Gastrocnemius medialis (tissue), 4 donors: Measurements from ENCODE around the gene UTF1. TPM values are rescaled to one million over a fixed set of nuclear protein-coding genes. Genes with fewer than 3 reads are reported as not detected.

Experiments used
- ATAC-seq, 2 donors: fragments of 150-250 bp; one replicate each; pipeline ENCODE4 v1.9.1; 2016
- DNase-seq, 2 donors: peaks; one replicate each; pipeline ENCODE4 v3.0.0-alpha.2; 2019
- H3K27ac ChIP-seq, 4 donors: fragments of 200-600 bp; sonication (generic); 1 replicate in 1 of 4; 2 replicates in 3 of 4; pipeline ENCODE4 v1.5.1; 2016 to 2018; ENCODE audit warnings: mild to moderate bottlenecking in 2 of 4, moderate library complexity in 1 of 4
- H3K27me3 ChIP-seq, 3 donors: fragments of 200-600 bp; sonication (generic) in 2 of 3; 1 replicate in 1 of 3; 2 replicates in 2 of 3; pipeline versions ENCODE4 v1.5.1 to v1.6.0; 2016 to 2019; ENCODE audit warnings: mild to moderate bottlenecking in 1 of 3, moderate library complexity in 1 of 3
- H3K36me3 ChIP-seq, 2 donors: fragments of 200-600 bp; sonication (generic) in 1 of 2; one replicate each; pipeline ENCODE4 v1.5.1; 2017 to 2018
- H3K4me1 ChIP-seq, 2 donors: fragments of 200-600 bp; sonication (generic) in 1 of 2; one replicate each; pipeline ENCODE4 v1.5.1; 2016 to 2017; ENCODE audit warnings: mild to moderate bottlenecking in 2 of 2
- H3K4me3 ChIP-seq, 4 donors: fragments of 200-600 bp; sonication (generic) in 3 of 4; 1 replicate in 1 of 4; 2 replicates in 3 of 4; pipeline ENCODE4 v1.5.1; 2016 to 2019; ENCODE audit warnings: mild to moderate bottlenecking in 2 of 4
- H3K9me3 ChIP-seq, 3 donors: fragments of 200-600 bp; sonication (generic) in 2 of 3; 1 replicate in 1 of 3; 2 replicates in 2 of 3; pipeline ENCODE4 v1.5.1; 2016 to 2019
- CTCF ChIP-seq, 5 experiments: fragments of 450-650 bp in 3 of 5; fragments of 200-600 bp in 2 of 5; sonication (generic) in 2 of 5; IDR thresholded peaks in 4 of 5; conservative IDR thresholded peaks in 1 of 5; 1 replicate in 4 of 5; 2 replicates in 1 of 5; pipeline ENCODE4 v1.5.1; 2016 to 2019; ENCODE audit warnings: antibody characterized with exemption in 5 of 5, mild to moderate bottlenecking in 3 of 5, moderate library complexity in 3 of 5
- POLR2A ChIP-seq, 2 donors: fragments of 450-650 bp; IDR thresholded peaks; one replicate each; pipeline ENCODE4 v1.6.1; 2017; ENCODE audit warnings: antibody characterized with exemption in 2 of 2, mild to moderate bottlenecking in 2 of 2, moderate library complexity in 2 of 2
- in situ Hi-C, 4 donors: fragments of 200-750 bp; cut with MboI; loops; one replicate each; pipeline versions ENCODE4 v1.15.0 to v1.8.0; 2017; ENCODE audit warnings: low sequenced_read_pairs in 4 of 4
- intact Hi-C: fragments of 100-400 bp; cut with DNase I; formaldehyde crosslinking; loops from one replicate; pipeline ENCODE4 v1.15.1; 2023; ENCODE audit warnings: low total_unique reads
- total RNA-seq, 4 donors: library from RNA; depleted of rRNA; stranded (reverse); fragments of >200 nt; gene quantifications; one replicate each; pipeline versions ENCODE4 v1.1.0 to v1.2.3, GENCODE V29; 2016

The UTF1 gene
- total RNA-seq, 4 donors from 2014 or later: not detected

DNA sequence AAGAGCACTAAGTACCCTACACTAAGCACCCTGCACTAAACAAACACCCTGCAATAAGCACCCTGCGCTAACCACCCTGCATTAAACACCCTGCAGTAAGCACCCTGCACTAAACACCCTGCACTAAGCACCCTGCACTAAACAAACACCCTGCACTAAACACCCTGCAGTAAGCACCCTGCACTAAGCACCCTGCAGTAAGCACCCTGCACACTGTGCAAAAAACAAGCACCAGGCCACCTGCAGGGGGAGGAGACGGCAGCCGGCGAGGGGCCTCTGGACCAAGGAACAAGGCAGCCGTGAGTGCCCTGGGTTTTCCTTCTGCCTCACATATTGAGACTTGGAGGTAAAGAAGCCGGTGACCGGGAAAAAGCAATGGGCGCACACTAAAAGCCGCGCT lies 39.8 kb upstream of the UTF1 start:
- intact Hi-C loops: no loop called here
- in situ Hi-C loops: no loop called here
- no peak for TF ChIP-seq POLR2A (IDR thresholded peaks at IDR 0.05)
- TF ChIP-seq CTCF (IDR thresholded peaks at IDR 0.05 in 4 of 5, conservative IDR thresholded peaks at IDR 0.05 in 1 of 5): no peak
- no peak overlapping the region for H3K4me3 ChIP-seq
- no peaks in the 10 kb centered on the region for H3K36me3 ChIP-seq
- ATAC-seq (no peak), DNase-seq (no peak)
- no peaks in the 10 kb centered on the region for H3K9me3 ChIP-seq
- H3K27me3 ChIP-seq: peaks cover 14 to 22% (median 18%) of the 10 kb centered on the region in 3 donors
- H3K4me1 ChIP-seq: no peaks in the 10 kb centered on the region
- H3K27ac ChIP-seq: no peak overlapping the region

DNA sequence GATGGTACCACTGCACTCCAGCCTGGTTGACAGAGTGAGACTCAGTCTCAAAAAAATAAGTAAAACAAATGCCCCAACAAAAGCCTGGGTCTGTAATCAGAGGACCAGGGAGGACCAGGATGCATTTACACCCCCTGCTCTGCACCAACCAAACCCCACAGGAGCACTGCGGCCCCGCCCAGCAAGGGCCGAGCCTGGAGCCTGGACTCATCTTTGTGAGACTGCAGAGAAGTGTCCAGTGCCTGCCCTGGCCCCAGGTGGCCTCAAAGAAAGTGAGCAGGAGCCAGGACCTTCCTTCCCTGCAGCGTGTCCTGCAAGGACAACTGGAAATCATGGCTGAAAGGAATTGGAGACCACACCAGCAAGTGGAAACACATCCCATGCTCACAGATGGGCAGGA lies 38.4 kb upstream of the UTF1 start:
- no peak for ATAC-seq
- Histone ChIP-seq H3K27ac (no peak overlapping the region), H3K4me1 (no peaks in the 10 kb centered on the region), H3K9me3 (no peaks in the 10 kb centered on the region), H3K36me3 (no peaks in the 10 kb centered on the region), H3K4me3 (no peak overlapping the region), H3K27me3 (peaks cover 10 to 16% (median 14%) of the 10 kb centered on the region in 3 donors)
- in situ Hi-C loops: no loop called here
- TF ChIP-seq POLR2A (IDR thresholded peaks at IDR 0.05) (no peak), CTCF (IDR thresholded peaks at IDR 0.05 in 4 of 5, conservative IDR thresholded peaks at IDR 0.05 in 1 of 5) (no peak)
- no peak for DNase-seq
- intact Hi-C loops: no loop called here

DNA sequence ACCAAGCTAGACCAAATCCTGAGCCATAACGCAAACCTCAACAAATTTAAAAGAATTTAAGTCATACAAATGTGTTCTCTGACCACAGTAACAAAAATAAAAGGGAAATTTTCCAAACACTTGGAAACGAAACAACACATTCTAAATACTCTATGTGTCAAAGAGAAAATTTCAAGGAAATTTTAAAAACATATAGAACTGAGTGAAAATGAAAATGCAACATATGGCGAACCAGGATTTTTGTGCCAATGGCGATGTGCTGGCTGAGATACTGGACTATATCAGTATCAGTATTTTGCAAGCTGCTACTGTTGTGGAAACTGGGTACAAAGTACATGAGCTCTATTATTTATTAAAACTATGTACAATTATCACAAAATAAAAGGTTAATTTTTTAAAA lies 35.9 kb upstream of the UTF1 start:
- intact Hi-C loops: no loop called here
- H3K27me3 ChIP-seq: peaks cover 3 to 6% (median 4%) of the 10 kb centered on the region in 3 donors
- in situ Hi-C loops: no loop called here
- TF ChIP-seq POLR2A (IDR thresholded peaks at IDR 0.05): no peak
- no peak for TF ChIP-seq CTCF (IDR thresholded peaks at IDR 0.05 in 4 of 5, conservative IDR thresholded peaks at IDR 0.05 in 1 of 5)
- no peak overlapping the region for H3K4me3 ChIP-seq
- no peaks in the 10 kb centered on the region for H3K36me3 ChIP-seq
- no peaks in the 10 kb centered on the region for H3K9me3 ChIP-seq
- ATAC-seq: no peak
- H3K27ac ChIP-seq: no peak overlapping the region
- no peaks in the 10 kb centered on the region for H3K4me1 ChIP-seq
- DNase-seq: no peak

GRCh38 chr10:133195096-133195495 lies 34.9 kb upstream of the UTF1 start:
- intact Hi-C loops (no loop called here), in situ Hi-C loops (no loop called here)
- TF ChIP-seq CTCF (IDR thresholded peaks at IDR 0.05 in 4 of 5, conservative IDR thresholded peaks at IDR 0.05 in 1 of 5): no peak
- no peak for TF ChIP-seq POLR2A (IDR thresholded peaks at IDR 0.05)
- Histone ChIP-seq H3K27me3 (peaks cover 0 to 3% (median 3%) of the 10 kb centered on the region in 3 donors), H3K4me1 (no peaks in the 10 kb centered on the region), H3K36me3 (no peaks in the 10 kb centered on the region), H3K4me3 (no peak overlapping the region), H3K9me3 (no peaks in the 10 kb centered on the region), H3K27ac (no peak overlapping the region)
- DNase-seq (no peak), ATAC-seq (no peak)

- no peak for ATAC-seq
Measured at GRCh38 chr10:133195611-133196010, 34.4 kb upstream of the UTF1 start.

More at GRCh38 chr10:133195611-133196010, 34.4 kb upstream of the UTF1 start:
- Histone ChIP-seq H3K27ac (no peak overlapping the region), H3K27me3 (peaks cover 0 to 5% (median 3%) of the 10 kb centered on the region in 3 donors), H3K36me3 (no peaks in the 10 kb centered on the region), H3K4me1 (no peaks in the 10 kb centered on the region), H3K4me3 (no peak overlapping the region), H3K9me3 (no peaks in the 10 kb centered on the region)
- DNase-seq: no peak
- TF ChIP-seq CTCF (IDR thresholded peaks at IDR 0.05 in 4 of 5, conservative IDR thresholded peaks at IDR 0.05 in 1 of 5) (no peak), POLR2A (IDR thresholded peaks at IDR 0.05) (no peak)
- intact Hi-C loops: no loop called here
- in situ Hi-C loops: no loop called here
